A549 (cell line): ENCODE results near the gene MED9. TPM values are rescaled to one million over a fixed set of nuclear protein-coding genes. Genes with fewer than 3 reads are reported as not detected.

Source experiments
- ATAC-seq, 2 experiments: fragments of 200-7000 bp in 1 of 2; fragments of >200 bp in 1 of 2; cut with Nextera tagmentation in 1 of 2; cut with Tn5 transposase in 1 of 2; 3 replicates each; pipeline versions ENCODE4 v1.8.0 to v1.9.1; 2018 to 2020; ENCODE audit warnings: mild to moderate bottlenecking in 1 of 2, moderate library complexity in 1 of 2
- CTCF ChIA-PET: fragments of 300-600 bp; sonication (Branson Sonifier 250); formaldehyde crosslinking; extraction: SDS; loops from one replicate; lab custom pipeline; 2021; ENCODE audit warnings: antibody characterized with exemption, inconsistent platforms; lab: Yijun Ruan, JAX
- POLR2A ChIA-PET: fragments of 350-600 bp; formaldehyde crosslinking; extraction: SDS; loops from one replicate; lab custom pipeline; 2021; ENCODE audit warnings: antibody characterized with exemption, inconsistent platforms; lab: Yijun Ruan, JAX
- DNase-seq, 2 experiments: peaks; one replicate each; pipeline versions ENCODE4 v3.0.0 to v3.0.0-alpha.2; 2011 to 2016; ENCODE audit warnings: low read depth in 1 of 2, low spot score in 1 of 2
- FAIRE-seq: peaks from 2 replicates; lab custom pipeline; 2011; peaks lifted over from hg19 to GRCh38; lab: Jason Lieb, UNC
- H3K27ac ChIP-seq, 2 experiments: fragments of >200 bp; sonication (Bioruptor Twin); formaldehyde crosslinking; 3 replicates each; pipeline ENCODE4 v1.5.1; 2016 to 2017
- H3K4me1 ChIP-seq: fragments of >200 bp; sonication (Bioruptor Twin); formaldehyde crosslinking; 3 replicates; pipeline ENCODE4 v1.6.1; 2016
- H3K4me2 ChIP-seq: fragments of >200 bp; sonication (Bioruptor Twin); formaldehyde crosslinking; 3 replicates; pipeline ENCODE4 v1.6.1; 2016
- H3K4me3 ChIP-seq: fragments of >200 bp; sonication (Bioruptor Twin); formaldehyde crosslinking; 3 replicates; pipeline ENCODE4 v1.5.1; 2016
- H3K9me3 ChIP-seq: fragments of >200 bp; sonication (Bioruptor Twin); formaldehyde crosslinking; 3 replicates; pipeline ENCODE4 v1.6.1; 2016
- BCL3 ChIP-seq: fragments of >200 bp; sonication (Bioruptor Twin); formaldehyde crosslinking; IDR thresholded peaks from 3 replicates; pipeline ENCODE4 v1.6.1; 2016
- BHLHE40 ChIP-seq: IDR thresholded peaks from 2 replicates; pipeline ENCODE4 v1.6.1; 2012; ENCODE audit warnings: low read depth, low read length, inconsistent platforms
- CBX2 ChIP-seq: fragments of 200-600 bp; sonication (generic); IDR thresholded peaks from 2 replicates; pipeline ENCODE4 v1.6.1; 2016; ENCODE audit warnings: low read depth, mild to moderate bottlenecking, borderline replicate concordance
- CBX8 ChIP-seq: fragments of 200-600 bp; sonication (generic); IDR thresholded peaks from 2 replicates; pipeline ENCODE4 v1.6.1; 2016
- CHD2 ChIP-seq: fragments of 150-350 bp; IDR thresholded peaks from 2 replicates; pipeline ENCODE4 v1.6.1; 2014; ENCODE audit warnings: low read length; ENCODE audit not compliant: partially characterized antibody
- CHD4 ChIP-seq: fragments of 200-600 bp; sonication (generic); IDR thresholded peaks from 2 replicates; pipeline ENCODE4 v1.6.1; 2016; ENCODE audit warnings: antibody characterized with exemption, mild to moderate bottlenecking, borderline replicate concordance
- EHF ChIP-seq: fragments of 250-450 bp; sonication (Bioruptor Pico); IDR thresholded peaks from 2 replicates; pipeline ENCODE4 v1.5.0; 2020; ENCODE audit warnings: mild to moderate bottlenecking
- EHMT2 ChIP-seq: fragments of 200-600 bp; sonication (generic); IDR thresholded peaks from 2 replicates; pipeline ENCODE4 v1.6.1; 2016; ENCODE audit warnings: antibody characterized with exemption, low read depth, mild to moderate bottlenecking, moderate library complexity
- ELK1 ChIP-seq: fragments of 150-350 bp; IDR thresholded peaks from 2 replicates; pipeline ENCODE4 v1.6.1; 2014; ENCODE audit warnings: low read depth, mild to moderate bottlenecking, low read length
- EP300 ChIP-seq, 2 experiments: fragments of >200 bp; sonication (Bioruptor Twin); formaldehyde crosslinking; IDR thresholded peaks; 2 replicates in 1 of 2; 3 replicates in 1 of 2; pipeline ENCODE4 v1.6.1; 2016 to 2017
- ESRRA ChIP-seq: fragments of 150-350 bp; IDR thresholded peaks from 2 replicates; pipeline ENCODE4 v1.6.1; 2014; ENCODE audit warnings: mild to moderate bottlenecking, low read length, borderline replicate concordance
- FOSL2 ChIP-seq, 2 experiments: fragments of 450-650 bp in 1 of 2; fragments of >200 bp in 1 of 2; sonication (Bioruptor Twin) in 1 of 2; formaldehyde crosslinking; IDR thresholded peaks; 2 replicates each; pipeline versions ENCODE4 v1.5.0 to v1.6.1; 2016 to 2020; ENCODE audit warnings: mild to moderate bottlenecking in 1 of 2, moderate library complexity in 1 of 2
- FOXS1 ChIP-seq: fragments of 250-450 bp; sonication (Bioruptor Pico); IDR thresholded peaks from 2 replicates; pipeline ENCODE4 v1.5.0; 2020; ENCODE audit warnings: mild to moderate bottlenecking, moderate library complexity
- GATA3 ChIP-seq: IDR thresholded peaks from 2 replicates; pipeline ENCODE4 v1.6.1; 2012; ENCODE audit warnings: borderline replicate concordance
- HDAC2 ChIP-seq: fragments of 200-600 bp; sonication (generic); IDR thresholded peaks from 2 replicates; pipeline ENCODE4 v1.6.1; 2016
- HES2 ChIP-seq: fragments of >200 bp; sonication (Bioruptor Twin); formaldehyde crosslinking; IDR thresholded peaks from 2 replicates; pipeline ENCODE4 v1.6.1; 2016
- HOXA7 ChIP-seq: fragments of 250-450 bp; sonication (Bioruptor Pico); IDR thresholded peaks from 2 replicates; pipeline ENCODE4 v1.5.0; 2020; ENCODE audit warnings: mild to moderate bottlenecking, moderate library complexity
- JUNB ChIP-seq: fragments of >200 bp; sonication (Bioruptor Twin); formaldehyde crosslinking; IDR thresholded peaks from 2 replicates; pipeline ENCODE4 v1.6.1; 2016
- MAFK ChIP-seq: fragments of 450-650 bp; IDR thresholded peaks from 2 replicates; pipeline ENCODE4 v1.6.1; 2014; ENCODE audit not compliant: partially characterized antibody
- PHF8 ChIP-seq: fragments of 200-600 bp; sonication (generic); IDR thresholded peaks from 2 replicates; pipeline ENCODE4 v1.6.1; 2016; ENCODE audit warnings: low read depth, mild to moderate bottlenecking, antibody characterized with exemption, moderate library complexity, borderline replicate concordance
- POLR2AphosphoS2 ChIP-seq: conservative IDR thresholded peaks from 2 replicates; pipeline ENCODE4 v1.6.1; 2012; ENCODE audit warnings: low read length, improper control_type of control experiment, inconsistent platforms
- RAD21 ChIP-seq, 2 experiments: fragments of >200 bp in 1 of 2; sonication (Bioruptor Twin) in 1 of 2; formaldehyde crosslinking in 1 of 2; IDR thresholded peaks in 1 of 2; conservative IDR thresholded peaks in 1 of 2; 2 replicates in 1 of 2; 3 replicates in 1 of 2; pipeline ENCODE4 v1.6.1; 2012 to 2018; ENCODE audit warnings: inconsistent platforms in 1 of 2
- RFX5 ChIP-seq: fragments of 450-650 bp; IDR thresholded peaks from 2 replicates; pipeline ENCODE4 v1.7.1; 2014; ENCODE audit warnings: antibody characterized with exemption, mild to moderate bottlenecking, moderate library complexity
- RNF2 ChIP-seq: fragments of 200-600 bp; sonication (generic); IDR thresholded peaks from 2 replicates; pipeline ENCODE4 v1.6.1; 2016; ENCODE audit warnings: low read depth, mild to moderate bottlenecking, antibody characterized with exemption, moderate library complexity, borderline replicate concordance
- SREBF2 ChIP-seq: fragments of 450-650 bp; IDR thresholded peaks from 2 replicates; pipeline ENCODE4 v1.6.1; 2014; ENCODE audit warnings: mild to moderate bottlenecking, moderate library complexity
- TFCP2L1 ChIP-seq: fragments of 250-450 bp; sonication (Bioruptor Pico); IDR thresholded peaks from 2 replicates; pipeline ENCODE4 v1.5.0; 2021; ENCODE audit warnings: mild to moderate bottlenecking
- ZFP36 ChIP-seq: fragments of 450-650 bp; IDR thresholded peaks from 2 replicates; pipeline ENCODE4 v1.6.1; 2014; ENCODE audit warnings: borderline replicate concordance; ENCODE audit not compliant: partially characterized antibody
- ZSCAN20 ChIP-seq: fragments of 250-450 bp; sonication (Bioruptor Pico); IDR thresholded peaks from 2 replicates; pipeline ENCODE4 v1.8.0; 2022; ENCODE audit warnings: mild to moderate bottlenecking, moderate library complexity
- WGBS: methylation state at CpG from one replicate; pipeline ENCODE4 v1.1.6; 2017; ENCODE audit errors: missing lambda C conversion rate; 5-methylcytosine and 5-hydroxymethylcytosine counted together
- polyA plus RNA-seq, 4 experiments: library from polyadenylated mRNA; depleted of rRNA in 3 of 4; stranded (reverse); fragments of >200 nt; fragmentation: RNase III in 1 of 4; extraction: RNeasy Plus Mini Kit Qiagen cat#74134 plus additional on column Dnase treatment in 1 of 4; gene quantifications; 2 replicates in 3 of 4; 3 replicates in 1 of 4; pipeline ENCODE4 v1.2.3, GENCODE V29; 2011 to 2017

The MED9 gene
- polyA plus RNA-seq, 2 of the 4 experiments (the other 2 are of a cell fraction), result 15.2 to 17.4 TPM

- Histone ChIP-seq H3K4me1 (no peaks in the 10 kb centered on the region; the same call in 2 of the 3 replicates), H3K4me3 (no peak overlapping the region), H3K4me2 (no peak overlapping the region), H3K9me3 (no peaks in the 10 kb centered on the region), H3K27ac (no peak overlapping the region)
- 84% methylated on average over 5 of the region's 5 CpGs for WGBS
- ATAC-seq (no peak), FAIRE-seq (no peak), DNase-seq (no peak)
- no peak for TF ChIP-seq BCL3
- no peak for TF ChIP-seq CHD4
- TF ChIP-seq GATA3, result no peak
- no peak for TF ChIP-seq EHF (CRISPR knock-in tag)
- no peak for TF ChIP-seq TFCP2L1 (CRISPR knock-in tag)
- no peak for TF ChIP-seq RNF2
- TF ChIP-seq HOXA7 (CRISPR knock-in tag), result no peak
- no peak for TF ChIP-seq ZSCAN20 (CRISPR knock-in tag)
- no peak for TF ChIP-seq CHD2
- TF ChIP-seq PHF8, result no peak
- no peak for TF ChIP-seq ELK1
- TF ChIP-seq POLR2AphosphoS2, result no peak
- TF ChIP-seq BHLHE40, result no peak
- CTCF ChIA-PET, result interaction anchor here (1.2 to 5.4 kb wide), 5 partner anchors 8 to 150 kb away, joined by 3 to 42 read pairs (median 19); partner anchors contain the start of gene RASD1
- POLR2A ChIA-PET, result no interaction called here
Measured at GRCh38 chr17:17505151-17505550, 28.4 kb downstream of the MED9 start.

- POLR2A ChIA-PET, result interaction anchor here (1.5 kb wide), 1 partner anchor 86 kb away, joined by 4 read pairs; the partner anchor contains the start of gene PEMT
- FAIRE-seq, result no peak
Measured at GRCh38 chr17:17505610-17506171, 28.9 kb downstream of the MED9 start.

More at GRCh38 chr17:17505610-17506171, 28.9 kb downstream of the MED9 start:
- 92% methylated on average over 19 of the region's 22 CpGs for WGBS
- CTCF ChIA-PET, result interaction anchor here (1.2 to 5.4 kb wide), 5 partner anchors 9 to 151 kb away, joined by 3 to 42 read pairs (median 19); partner anchors contain the start of gene RASD1
- H3K4me3 ChIP-seq, result no peak overlapping the region
- TF ChIP-seq ESRRA, result no peak
- TF ChIP-seq BCL3, result no peak
- no peak for TF ChIP-seq POLR2AphosphoS2
- no peak for TF ChIP-seq CBX2
- no peak for TF ChIP-seq PHF8
- TF ChIP-seq HES2, result no peak
- TF ChIP-seq HDAC2, result no peak
- TF ChIP-seq SREBF2, result no peak
- TF ChIP-seq EHMT2, result no peak
- no peak for TF ChIP-seq RAD21 (conservative IDR thresholded peaks at IDR 0.05 in 1 of 2, IDR thresholded peaks at IDR 0.05 in 1 of 2)
- TF ChIP-seq TFCP2L1 (CRISPR knock-in tag), result no peak
- no peak for TF ChIP-seq EP300 (IDR thresholded peaks at IDR 0.05)
- TF ChIP-seq ZFP36, result no peak
- no peak for TF ChIP-seq FOSL2 (IDR thresholded peaks at IDR 0.05)
- TF ChIP-seq FOSL2 (CRISPR knock-in tag; IDR thresholded peaks at IDR 0.05), result no peak
- TF ChIP-seq CBX8, result no peak
- no peak for TF ChIP-seq JUNB
- TF ChIP-seq RFX5, result no peak
- no peak for TF ChIP-seq MAFK
- TF ChIP-seq FOXS1 (CRISPR knock-in tag), result no peak
- no peak for DNase-seq
- peak; percentile 18 to 26; a peak in 3 of 6 replicates for ATAC-seq
- H3K4me1 ChIP-seq, result peaks cover 4% of the 10 kb centered on the region; the same call in 1 of the 3 replicates
- no peak overlapping the region for H3K4me2 ChIP-seq
- H3K9me3 ChIP-seq, result no peaks in the 10 kb centered on the region
- H3K27ac ChIP-seq, result no peak overlapping the region; a peak in 1 of 6 replicates
